IMR-90 (cell line): ENCODE measurements around the gene CERS4. TPM values are rescaled to one million over a fixed set of nuclear protein-coding genes. Genes with fewer than 3 reads are reported as not detected.

Experiments
- ATAC-seq: fragments of 200-7000 bp; cut with Tn5 transposase; 2 replicates; pipeline ENCODE4 v1.9.1; 2020; ENCODE audit warnings: low read depth, mild to moderate bottlenecking, moderate library complexity
- BruUV-seq: library from RNA; stranded (reverse); fragments of 400-500 nt; replicated peaks from 2 replicates; lab custom pipeline; 2021; lab: Mats Ljungman, UMichigan
- CTCF ChIA-PET: fragments of 300-600 bp; formaldehyde crosslinking; extraction: SDS; loops from one replicate; lab custom pipeline; 2021; ENCODE audit warnings: antibody characterized with exemption; lab: Yijun Ruan, JAX
- POLR2A ChIA-PET: fragments of 300-600 bp; sonication (Branson Sonifier 250); formaldehyde crosslinking; loops from one replicate; lab custom pipeline; 2022; ENCODE audit warnings: antibody characterized with exemption; ENCODE audit not compliant: unreplicated experiment; lab: Charles Lee
- DNase-seq: peaks from one replicate; pipeline ENCODE4 v3.0.0; 2013
- H2AFZ ChIP-seq: replicated peaks from 2 replicates; pipeline ENCODE3; 2013; ENCODE audit warnings: low read length, mild to moderate bottlenecking; ENCODE audit not compliant: poor library complexity
- H2AK5ac ChIP-seq: 2 replicates; pipeline ENCODE4 v1.6.1; 2013; ENCODE audit warnings: low read depth, low read length, inconsistent platforms
- H2AK9ac ChIP-seq: replicated peaks from 2 replicates; pipeline ENCODE3; 2013; ENCODE audit warnings: mild to moderate bottlenecking, low read depth, low read length, moderate library complexity; ENCODE audit not compliant: poor library complexity
- H2BK120ac ChIP-seq: 2 replicates; pipeline ENCODE4 v1.6.1; 2013; ENCODE audit warnings: low read depth, low read length, inconsistent platforms
- H2BK15ac ChIP-seq: 3 replicates; pipeline ENCODE4 v1.6.1; 2013; ENCODE audit warnings: low read depth, low read length, inconsistent platforms
- H2BK20ac ChIP-seq: 2 replicates; pipeline ENCODE4 v1.6.1; 2013; ENCODE audit warnings: low read depth, mild to moderate bottlenecking, inconsistent platforms, low read length, moderate library complexity
- H2BK5ac ChIP-seq: 2 replicates; pipeline ENCODE4 v1.6.1; 2013; ENCODE audit warnings: mild to moderate bottlenecking, low read depth, low read length, inconsistent platforms; ENCODE audit not compliant: poor library complexity, severe bottlenecking
- H3K14ac ChIP-seq: replicated peaks from 2 replicates; pipeline ENCODE4 v1.6.1; 2013; ENCODE audit warnings: low read depth, low read length, inconsistent platforms
- H3K18ac ChIP-seq: 2 replicates; pipeline ENCODE4 v1.6.1; 2013; ENCODE audit warnings: low read depth, low read length, control low read depth
- H3K23ac ChIP-seq: 2 replicates; pipeline ENCODE4 v1.6.1; 2013; ENCODE audit warnings: low read depth, low read length, inconsistent platforms
- H3K27ac ChIP-seq: 2 replicates; pipeline ENCODE4 v1.5.1; 2013; ENCODE audit warnings: mild to moderate bottlenecking, control low read depth, low read length; ENCODE audit not compliant: insufficient read depth
- H3K27me3 ChIP-seq: 2 replicates; pipeline ENCODE4 v1.6.1; 2013; ENCODE audit warnings: low read length; ENCODE audit not compliant: control insufficient read depth, insufficient read depth
- H3K36me3 ChIP-seq: 2 replicates; pipeline ENCODE4 v1.6.1; 2013; ENCODE audit warnings: low read length, mixed read lengths; ENCODE audit not compliant: control insufficient read depth, insufficient read depth
- H3K4ac ChIP-seq: 2 replicates; pipeline ENCODE4 v1.6.1; 2013; ENCODE audit warnings: low read depth, low read length, inconsistent platforms
- H3K4me1 ChIP-seq: 2 replicates; pipeline ENCODE4 v1.6.1; 2013; ENCODE audit warnings: low read length, mixed read lengths; ENCODE audit not compliant: control insufficient read depth, insufficient read depth
- H3K4me2 ChIP-seq: 2 replicates; pipeline ENCODE4 v1.6.1; 2013; ENCODE audit warnings: low read depth, mild to moderate bottlenecking, control low read depth, low read length, moderate library complexity
- H3K4me3 ChIP-seq: 2 replicates; pipeline ENCODE4 v1.5.1; 2013; ENCODE audit warnings: low read depth, mild to moderate bottlenecking, control low read depth, low read length, moderate library complexity; ENCODE audit not compliant: insufficient read depth
- H3K56ac ChIP-seq: 2 replicates; pipeline ENCODE4 v1.6.1; 2013; ENCODE audit warnings: low read length, inconsistent platforms; ENCODE audit not compliant: insufficient read depth; ENCODE audit errors: extremely low read depth
- H3K79me1 ChIP-seq, 2 experiments: 2 replicates each; pipeline ENCODE4 v1.6.1; 2013; ENCODE audit warnings: low read length in 2 of 2, inconsistent platforms in 1 of 2, low read depth in 1 of 2
- H3K9ac ChIP-seq: 2 replicates; pipeline ENCODE4 v1.6.1; 2013; ENCODE audit warnings: low read depth, low read length, control low read depth
- H3K9me1 ChIP-seq: 2 replicates; pipeline ENCODE4 v1.6.1; 2013; ENCODE audit warnings: low read length, inconsistent platforms; ENCODE audit not compliant: insufficient read depth
- H3K9me3 ChIP-seq: 2 replicates; pipeline ENCODE4 v1.6.1; 2013; ENCODE audit warnings: low read length; ENCODE audit not compliant: control insufficient read depth, insufficient read depth
- H4K20me1 ChIP-seq: 2 replicates; pipeline ENCODE4 v1.6.1; 2013; ENCODE audit warnings: low read length, inconsistent platforms; ENCODE audit not compliant: insufficient read depth
- H4K5ac ChIP-seq: 2 replicates; pipeline ENCODE4 v1.6.1; 2013; ENCODE audit warnings: mild to moderate bottlenecking, low read depth, low read length, control low read depth
- H4K8ac ChIP-seq, 2 experiments: 2 replicates each; pipeline ENCODE4 v1.6.1; 2013; ENCODE audit warnings: low read depth in 2 of 2, low read length in 2 of 2, control low read depth in 1 of 2, inconsistent platforms in 1 of 2
- H4K91ac ChIP-seq: 2 replicates; pipeline ENCODE4 v1.6.1; 2013; ENCODE audit warnings: low read depth, low read length, inconsistent platforms; ENCODE audit not compliant: insufficient read depth
- BHLHE40 ChIP-seq: fragments of 150-350 bp; IDR thresholded peaks from 2 replicates; pipeline ENCODE4 v1.6.1; 2016; ENCODE audit warnings: mild to moderate bottlenecking, low read depth, low read length
- CEBPB ChIP-seq: IDR thresholded peaks from 2 replicates; pipeline ENCODE4 v1.6.1; 2012; ENCODE audit warnings: low read depth, low read length, improper control_type of control experiment
- CHD1 ChIP-seq: IDR thresholded peaks from 2 replicates; pipeline ENCODE4 v1.6.1; 2012; ENCODE audit warnings: low read depth, low read length, improper control_type of control experiment
- CTCF ChIP-seq: conservative IDR thresholded peaks from 2 replicates; pipeline ENCODE4 v1.5.1; 2012; ENCODE audit warnings: mild to moderate bottlenecking, low read depth, low read length, improper control_type of control experiment
- ELK1 ChIP-seq: fragments of 150-350 bp; IDR thresholded peaks from 2 replicates; pipeline ENCODE4 v1.6.1; 2016; ENCODE audit warnings: low read depth, mild to moderate bottlenecking, low read length, moderate library complexity, borderline replicate concordance
- FOS ChIP-seq: fragments of 150-350 bp; IDR thresholded peaks from 2 replicates; pipeline ENCODE4 v1.6.1; 2016; ENCODE audit warnings: low read depth, low read length
- MAFK ChIP-seq: IDR thresholded peaks from 2 replicates; pipeline ENCODE4 v1.6.1; 2012; ENCODE audit warnings: low read depth, low read length, improper control_type of control experiment
- MAZ ChIP-seq: IDR thresholded peaks from 2 replicates; pipeline ENCODE4 v1.6.1; 2012; ENCODE audit warnings: low read depth, mild to moderate bottlenecking, low read length, improper control_type of control experiment, moderate library complexity, borderline replicate concordance
- MXI1 ChIP-seq: IDR thresholded peaks from 2 replicates; pipeline ENCODE4 v1.6.1; 2012; ENCODE audit warnings: low read depth, mild to moderate bottlenecking, low read length, moderate library complexity, borderline replicate concordance
- NFE2L2 ChIP-seq: fragments of 150-350 bp; IDR thresholded peaks from 2 replicates; pipeline ENCODE4 v1.6.1; 2016; ENCODE audit warnings: low read depth, mild to moderate bottlenecking, low read length
- POLR2A ChIP-seq: IDR thresholded peaks from 2 replicates; pipeline ENCODE4 v1.6.1; 2012; ENCODE audit warnings: mild to moderate bottlenecking, low read depth, low read length
- RCOR1 ChIP-seq: IDR thresholded peaks from 2 replicates; pipeline ENCODE4 v1.6.1; 2012; ENCODE audit warnings: mild to moderate bottlenecking, low read length, improper control_type of control experiment; ENCODE audit not compliant: insufficient replicate concordance
- RFX5 ChIP-seq: IDR thresholded peaks from 2 replicates; pipeline ENCODE4 v1.8.0; 2012; ENCODE audit warnings: low read depth, mild to moderate bottlenecking, low read length, moderate library complexity
- SMC3 ChIP-seq: fragments of 150-350 bp; IDR thresholded peaks from 2 replicates; pipeline ENCODE4 v1.6.1; 2016; ENCODE audit warnings: low read depth, mild to moderate bottlenecking, antibody characterized with exemption, low read length, moderate library complexity
- USF2 ChIP-seq: fragments of 150-350 bp; IDR thresholded peaks from 2 replicates; pipeline ENCODE4 v1.6.1; 2017; ENCODE audit warnings: mild to moderate bottlenecking, antibody characterized with exemption, low read length, low read depth
- WGBS, 2 experiments: methylation state at CpG; one replicate each; pipeline versions ENCODE4 v1.1.5 to v1.1.7; 2013; ENCODE audit warnings: missing lambda C conversion rate in 2 of 2; ENCODE audit not compliant: insufficient read length in 1 of 2; ENCODE audit errors: extremely low coverage in 2 of 2; 5-methylcytosine and 5-hydroxymethylcytosine counted together
- dilution Hi-C: fragments of 300-500 bp; cut with HindIII; formaldehyde crosslinking; loops from one replicate; pipeline ENCODE4 v1.14.3; 2018; ENCODE audit warnings: low sequenced_read_pairs; ENCODE audit not compliant: unreplicated experiment
- in situ Hi-C: fragments of 300-500 bp; cut with MboI; formaldehyde crosslinking; loops from 3 replicates; pipeline ENCODE4 v1.14.3; 2019; ENCODE audit warnings: low sequenced_read_pairs, inconsistent platforms, mixed read lengths
- intact Hi-C: fragments of 100-400 bp; cut with micrococcal nuclease; formaldehyde crosslinking; loops from 2 replicates; pipeline ENCODE4 v1.10.0; 2022
- polyA plus RNA-seq, 3 experiments: library from polyadenylated mRNA; depleted of rRNA; stranded (reverse); fragments of >200 nt; gene quantifications; 2 replicates each; pipeline ENCODE4 v1.2.3, GENCODE V29; 2012; ENCODE audit warnings: low replicate concordance in 1 of 3
- total RNA-seq: library from RNA; depleted of rRNA; stranded (reverse); fragments of >200 nt; gene quantifications from 2 replicates; pipeline ENCODE4 v1.2.3, GENCODE V29; 2012

The CERS4 gene
- total and polyA plus RNA-seq, 2 of the 4 experiments (the other 2 are of a cell fraction): 3.2 to 5.7 TPM

GRCh38 chr19:8304841-8305621, 95.9 kb downstream of the CERS4 start:
- Histone ChIP-seq H4K5ac (no peak overlapping the region), H3K56ac (no peak overlapping the region), H4K20me1 (no peaks in the 10 kb centered on the region), H3K4me2 (no peak overlapping the region), H3K9me3 (no peaks in the 10 kb centered on the region), H2BK15ac (no peak overlapping the region), H2AK5ac (no peak overlapping the region), H3K4me3 (no peak overlapping the region), H2AK9ac (no peak overlapping the region), H2BK20ac (no peak overlapping the region), H3K18ac (no peak overlapping the region), H3K36me3 (peaks cover 4% of the 10 kb centered on the region; the same call in 1 of the 2 replicates), H3K4ac (no peak overlapping the region), H3K14ac (no peak overlapping the region), H3K4me1 (peaks cover 6% of the 10 kb centered on the region), H2BK5ac (no peak overlapping the region), H3K9me1 (peaks cover 3% of the 10 kb centered on the region), H3K27me3 (no peaks in the 10 kb centered on the region), H2AFZ (no peak overlapping the region), H2BK120ac (no peak overlapping the region), H3K23ac (no peak overlapping the region), H3K9ac (no peak overlapping the region), H3K27ac (no peak overlapping the region), H3K79me1 (peaks cover 6 to 22% of the 10 kb centered on the region in 2 experiments; a peak in 3 of 4 replicates), H4K91ac (no peak overlapping the region), H4K8ac (no peak overlapping the region)
- ATAC-seq (no peak), DNase-seq (no peak)
- ChIA-PET CTCF (no interaction called here), POLR2A (no interaction called here)
- no TSS peak for BruUV-seq
- intact Hi-C loops (no loop called here), in situ Hi-C loops (no loop called here), dilution Hi-C loops (no loop called here)
- WGBS, 2 experiments: 82% methylated on average over 33 of the region's 33 CpGs; no CpG with 5 or more reads in 1 of the 2 experiments
- TF ChIP-seq MAZ: no peak
- TF ChIP-seq SMC3: no peak
- no peak for TF ChIP-seq MAFK
- TF ChIP-seq CEBPB: no peak
- TF ChIP-seq CTCF: no peak
- no peak for TF ChIP-seq POLR2A
- no peak for TF ChIP-seq RCOR1
- no peak for TF ChIP-seq USF2
- no peak for TF ChIP-seq FOS
- no peak for TF ChIP-seq NFE2L2
- TF ChIP-seq ELK1: no peak
- no peak for TF ChIP-seq RFX5
- TF ChIP-seq BHLHE40: no peak
- TF ChIP-seq CHD1: no peak
- no peak for TF ChIP-seq MXI1
